Stimulated activated CD8-positive, alpha-beta memory T cell treated with anti-CD3 and anti-CD28 coated beads, Interleukin-15, amount 100 ng/mL, for 1 hour (primary cell): ENCODE measurements around the gene RASGRF1.
"Not testable (repeated sequence)": the region's sequence is repeated elsewhere in the genome, so short reads cannot be mapped to it uniquely, and the experiment has no call there.

Source experiments
- DNase-seq: peaks from one replicate; pipeline ENCODE4 v3.0.0-alpha.2; 2020; ENCODE audit warnings: low read depth

Gene RASGRF1

GRCh38 chr15:79090487-79091203, at the start of gene RASGRF1:
Gene RASGRF1, minus strand, starts transcription at chr15:79090780. Its CDS starts 282 bp downstream, at chr15:79090498.
- DNase-seq = no peak

GRCh38 chr15:79136434-79137046, 46.0 kb upstream of the RASGRF1 start:
- no peak for DNase-seq

DNA sequence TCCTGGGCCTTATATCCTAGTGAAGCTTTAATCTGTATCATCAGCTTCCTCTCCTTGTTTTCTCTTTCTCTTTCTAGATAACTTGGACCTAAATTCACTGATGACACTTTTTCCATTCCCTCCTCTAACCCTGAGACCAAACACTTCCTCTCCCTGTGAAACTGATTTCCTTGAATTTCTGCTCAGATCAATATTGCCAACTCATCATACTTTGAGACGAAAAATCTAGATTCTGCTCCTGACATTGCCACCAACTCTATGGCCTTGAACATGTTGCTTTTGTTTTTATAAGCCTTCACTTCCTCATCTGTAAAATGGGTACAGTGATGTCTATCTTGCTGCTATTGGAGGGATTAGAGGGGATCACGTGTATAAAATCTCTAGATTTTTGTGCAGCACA, 42.7 kb upstream of the RASGRF1 start:
- no peak for DNase-seq

DNA sequence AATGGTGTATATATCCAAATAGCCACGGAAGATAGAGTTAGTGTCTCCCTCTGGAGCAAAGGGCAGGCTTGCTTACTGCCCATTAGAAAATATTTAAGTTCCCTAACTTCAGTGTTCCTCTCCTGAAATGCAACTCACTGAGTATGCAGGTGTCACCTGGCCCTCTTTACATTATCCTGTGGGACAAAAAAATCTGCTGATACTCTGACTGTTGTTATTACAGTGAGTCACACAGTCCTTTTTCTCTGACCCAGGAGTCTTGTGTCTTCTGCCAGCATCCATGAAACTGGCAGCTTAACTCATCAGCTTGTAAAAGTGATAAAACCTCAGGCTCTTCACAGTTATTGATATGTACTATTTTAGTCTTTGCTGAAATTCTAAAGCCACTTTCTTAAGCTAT, 42.2 kb upstream of the RASGRF1 start:
- DNase-seq = no peak

GRCh38 chr15:79132361-79132760, 41.8 kb upstream of the RASGRF1 start:
- no peak for DNase-seq

DNA sequence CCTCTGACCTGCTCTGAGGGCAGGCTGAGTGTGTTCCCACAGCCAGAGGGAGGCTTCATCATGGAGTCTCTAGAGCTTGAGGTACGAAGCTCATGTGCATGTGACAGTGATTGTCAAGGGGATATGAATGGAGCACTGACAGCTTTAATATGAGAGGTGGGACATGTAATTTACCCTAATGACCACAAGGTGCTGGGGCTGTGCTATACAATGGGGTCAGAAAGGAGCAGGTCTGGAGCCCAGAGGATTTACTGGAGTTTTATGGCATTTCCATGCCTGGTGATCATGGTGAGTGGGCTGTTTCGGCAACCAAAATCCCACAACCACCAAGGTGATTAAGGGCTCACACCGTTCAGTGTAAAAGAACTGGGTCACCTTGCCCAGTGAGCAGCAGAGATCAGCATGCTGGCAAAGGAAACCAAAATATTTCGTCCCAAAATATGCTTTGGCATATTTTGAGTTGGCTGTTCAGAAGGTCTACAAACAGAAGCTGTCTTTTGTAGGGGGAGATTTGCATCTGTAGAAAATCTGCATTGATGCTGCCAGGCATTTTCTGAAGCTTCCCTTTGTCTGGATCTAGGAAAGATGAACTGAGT, 40.1 kb upstream of the RASGRF1 start:
- no peak for DNase-seq

DNA sequence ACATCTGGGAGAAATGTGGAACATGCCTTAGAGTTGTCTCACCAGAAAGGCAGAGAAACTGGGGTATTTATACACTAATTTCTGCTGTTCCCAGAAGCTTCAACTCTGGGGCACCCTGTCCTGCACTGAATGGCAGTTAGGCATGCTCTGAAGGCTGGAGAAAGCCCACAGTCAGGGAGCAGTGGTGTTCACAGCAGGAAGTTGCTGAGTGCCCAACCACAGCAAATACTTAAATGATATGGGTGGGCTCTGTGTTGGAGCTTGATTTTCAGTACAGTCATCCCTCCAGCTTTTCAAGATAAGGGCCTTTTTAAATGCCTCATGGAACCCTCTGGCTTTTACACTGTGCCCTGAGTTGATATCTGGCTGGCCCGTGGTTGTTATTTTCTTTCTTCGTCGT, 38.7 kb upstream of the RASGRF1 start:
- no peak for DNase-seq

DNA sequence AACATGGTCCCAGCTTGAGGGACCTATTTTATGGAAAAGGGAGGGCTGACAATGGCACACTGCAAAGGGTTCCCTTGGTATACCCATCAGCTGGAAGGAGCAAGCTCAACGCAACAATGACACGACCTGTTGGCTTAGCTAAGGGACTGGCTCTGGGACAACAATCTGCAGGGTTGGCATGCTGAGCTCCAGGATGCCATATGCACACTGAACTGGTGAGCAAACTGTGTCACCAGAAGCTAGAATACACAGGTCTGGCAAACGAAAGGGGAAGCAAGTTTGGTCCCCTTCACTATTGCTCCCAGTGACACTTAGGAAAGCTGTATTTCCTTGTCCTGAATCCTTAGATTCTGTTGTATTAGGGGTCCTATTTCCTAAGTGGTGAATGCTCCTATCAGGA, 38.0 kb upstream of the RASGRF1 start:
- no peak for DNase-seq

DNA sequence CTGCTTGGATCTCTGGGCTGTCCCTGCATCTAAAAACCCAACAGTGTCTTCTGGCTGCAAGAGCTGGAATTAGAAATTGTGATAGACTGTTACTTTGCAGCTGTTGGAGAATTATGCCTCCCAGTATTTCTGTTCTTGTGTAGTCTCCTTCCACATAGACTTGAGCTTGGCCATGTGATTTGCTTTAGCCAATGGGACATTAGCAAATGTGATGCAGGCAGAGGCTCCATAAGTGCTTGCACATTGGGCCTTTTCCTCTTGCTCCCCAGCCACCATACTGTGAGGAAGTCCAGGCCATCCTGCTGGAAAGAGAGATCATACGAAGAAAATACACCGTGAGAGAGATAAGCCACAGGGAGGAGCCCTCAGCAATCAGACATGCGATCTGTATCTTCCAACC, 33.8 kb upstream of the RASGRF1 start:
- no peak for DNase-seq

DNA sequence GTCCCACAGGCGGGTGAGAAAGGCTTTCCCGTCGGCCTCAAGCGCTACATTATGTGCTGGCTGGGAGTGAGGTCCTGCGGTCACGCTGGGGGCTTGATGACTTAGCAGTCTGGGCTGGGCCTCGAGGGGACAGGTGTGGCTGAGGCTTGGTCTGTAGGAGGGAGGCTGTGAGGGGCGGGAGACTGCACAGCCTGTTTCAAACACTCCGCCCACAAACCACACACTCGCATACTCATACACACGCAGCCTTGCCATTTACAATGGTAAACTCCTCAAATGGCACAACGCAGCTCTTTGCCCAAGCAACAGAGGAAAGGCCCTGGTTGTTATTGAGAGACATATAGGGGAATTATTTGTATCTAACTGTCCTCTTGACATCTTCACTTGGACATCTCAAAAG, 32.4 kb upstream of the RASGRF1 start:
- no peak for DNase-seq

- no peak for DNase-seq
Measured at GRCh38 chr15:79122391-79122790, 31.8 kb upstream of the RASGRF1 start.

DNA sequence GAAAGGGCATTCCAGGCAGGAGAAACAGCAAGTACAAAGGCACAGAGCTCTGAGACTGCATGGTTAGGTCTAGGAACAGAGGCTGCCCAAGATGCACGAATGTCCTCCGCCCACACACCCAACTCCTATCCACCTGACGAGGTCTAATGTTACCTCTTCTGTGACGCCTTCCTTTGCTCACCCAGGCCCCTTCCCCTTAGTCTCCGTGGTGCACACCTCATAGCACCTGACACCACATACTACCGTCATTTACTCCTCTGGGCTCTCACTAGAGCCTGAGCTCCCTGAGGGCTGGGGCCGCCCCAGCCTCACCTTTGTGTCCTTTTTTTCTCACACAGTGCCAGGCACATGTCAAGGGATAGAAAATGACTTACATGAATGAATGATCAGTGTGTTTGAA, 31.0 kb upstream of the RASGRF1 start:
- no peak for DNase-seq

- DNase-seq = no peak
Measured at GRCh38 chr15:79117442-79118204, 27.0 kb upstream of the RASGRF1 start.

- no peak for DNase-seq
Measured at GRCh38 chr15:79116771-79117170, 26.2 kb upstream of the RASGRF1 start.

DNA sequence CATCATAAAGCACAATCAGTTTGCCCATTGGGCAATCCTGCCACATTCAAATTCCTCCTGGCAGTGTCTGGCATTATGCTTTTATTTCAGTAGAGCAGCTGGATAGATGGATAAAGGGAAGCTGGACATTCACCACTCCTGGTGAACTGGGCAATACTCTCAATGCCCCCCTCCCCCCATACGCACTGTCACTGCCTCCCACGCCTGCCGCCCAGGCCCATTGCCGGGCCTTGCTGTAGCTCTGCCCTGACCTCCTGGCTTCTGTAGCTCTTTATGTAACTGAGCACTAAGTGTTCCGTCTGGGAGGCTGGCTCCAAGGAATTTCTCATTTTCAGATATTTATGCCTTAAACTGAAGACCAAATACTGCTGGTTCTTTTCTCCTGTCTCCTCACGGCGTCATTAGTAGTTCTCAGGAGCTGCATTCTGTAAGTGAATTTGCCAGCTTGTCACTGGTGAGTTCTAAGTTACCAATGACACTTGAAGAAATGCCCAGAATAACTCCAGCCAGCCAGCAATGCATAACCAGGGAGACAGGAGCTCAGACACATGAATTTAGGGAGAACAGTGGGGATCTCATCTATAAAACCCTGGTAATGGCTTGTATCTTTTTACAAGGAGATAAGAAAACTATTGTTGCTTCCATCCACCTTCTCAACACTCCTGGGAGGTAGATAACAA, 25.5 kb upstream of the RASGRF1 start:
- DNase-seq = no peak

GRCh38 chr15:79113831-79114230, 23.3 kb upstream of the RASGRF1 start:
- no peak for DNase-seq

DNA sequence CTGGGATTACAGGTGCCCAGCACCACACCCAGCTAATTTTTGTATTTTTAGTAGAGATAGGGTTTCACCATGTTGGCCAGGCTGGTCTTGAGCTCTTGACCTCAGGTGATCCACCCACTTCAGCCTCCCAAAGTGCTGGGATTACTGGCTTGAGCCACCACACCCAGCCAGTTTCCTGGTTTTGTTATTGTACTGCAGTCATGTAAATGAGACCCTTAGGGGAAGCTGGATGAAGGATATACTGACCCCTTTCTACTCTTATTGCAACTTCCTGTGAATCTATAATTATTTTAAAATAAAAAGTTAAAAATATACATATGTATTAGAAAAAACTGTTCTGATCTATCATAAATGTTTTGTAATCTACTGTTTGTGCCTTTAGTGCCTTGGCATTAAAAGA, 20.8 kb upstream of the RASGRF1 start:
- not testable (repeated sequence) for DNase-seq

- DNase-seq = no peak
Measured at GRCh38 chr15:79105141-79105540, 14.6 kb upstream of the RASGRF1 start.

- DNase-seq = no peak
Measured at GRCh38 chr15:79102595-79102994, 12.0 kb upstream of the RASGRF1 start.

- no peak for DNase-seq
Measured at GRCh38 chr15:79101866-79102581, 11.4 kb upstream of the RASGRF1 start.

- DNase-seq = no peak
Measured at GRCh38 chr15:79099692-79100091, 9.1 kb upstream of the RASGRF1 start.

DNA sequence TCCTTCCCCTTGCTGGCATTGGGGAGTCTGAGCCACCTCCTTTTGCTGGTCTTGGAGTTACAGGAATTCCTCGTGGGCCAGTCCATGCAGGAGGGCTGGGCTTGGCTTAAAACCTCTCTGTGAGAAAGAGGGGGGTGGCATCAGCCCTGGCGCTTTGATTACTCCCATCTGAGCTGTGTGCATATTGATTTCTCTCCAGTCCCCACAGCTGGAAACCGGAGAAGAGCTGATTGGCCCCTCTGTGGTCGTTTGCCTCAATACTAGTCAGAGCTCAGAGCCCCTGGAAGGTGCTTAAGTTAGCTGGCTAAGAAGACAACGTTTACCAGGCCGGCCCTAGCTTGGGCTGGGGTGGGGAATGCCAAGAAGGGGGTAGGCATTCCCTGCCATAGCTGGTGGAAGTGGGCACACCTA, 4.0 kb upstream of the RASGRF1 start:
- no peak for DNase-seq
